GM12878 (cell line): ENCODE results near the gene PPIP5K2. TPM values are rescaled to one million over a fixed set of nuclear protein-coding genes. Genes with fewer than 3 reads are reported as not detected.

Source experiments
- ATAC-seq: fragments of 200-7000 bp; cut with Tn5 transposase; 3 replicates; pipeline ENCODE4 v1.9.1; 2020; ENCODE audit warnings: mild to moderate bottlenecking, moderate library complexity
- BruUV-seq: library from RNA; stranded (reverse); fragments of 400-500 nt; replicated peaks from 2 replicates; lab custom pipeline; 2021; lab: Mats Ljungman, UMichigan
- CTCF ChIA-PET: fragments of 300-600 bp; sonication (Branson Sonifier 250); formaldehyde crosslinking; extraction: SDS; loops from one replicate; lab custom pipeline; 2021; ENCODE audit warnings: inconsistent platforms; lab: Yijun Ruan, JAX
- POLR2A ChIA-PET: fragments of 350-600 bp; formaldehyde crosslinking; extraction: SDS; loops from one replicate; lab custom pipeline; 2021; ENCODE audit warnings: inconsistent platforms; lab: Charles Lee
- RAD21 ChIA-PET: fragments of 300-600 bp; sonication (Branson Sonifier 250); formaldehyde crosslinking; loops from one replicate; lab custom pipeline; 2023; ENCODE audit warnings: antibody characterized with exemption; ENCODE audit not compliant: unreplicated experiment; lab: Charles Lee
- SMC1A ChIA-PET: fragments of 300-600 bp; sonication (Branson Sonifier 250); formaldehyde crosslinking; loops from one replicate; lab custom pipeline; 2023; ENCODE audit not compliant: unreplicated experiment, uncharacterized antibody; lab: Charles Lee
- DNase-seq: peaks from one replicate; pipeline ENCODE4 v3.0.0-alpha.2; 2011; ENCODE audit warnings: low read depth, low spot score
- FAIRE-seq: peaks from 3 replicates; lab custom pipeline; 2011; peaks lifted over from hg19 to GRCh38; lab: Jason Lieb, UNC
- H2AFZ ChIP-seq: 2 replicates; pipeline ENCODE4 v1.6.0; 2011; ENCODE audit warnings: low read depth, low read length, control low read depth; ENCODE audit not compliant: control insufficient read depth
- H3K27ac ChIP-seq: 2 replicates; pipeline ENCODE4 v1.5.1; 2011; ENCODE audit warnings: control low read depth; ENCODE audit not compliant: control insufficient read depth, insufficient read depth
- H3K27me3 ChIP-seq, 2 experiments: replicated peaks in 1 of 2; 2 replicates each; pipeline versions ENCODE4 v1.6.0 to v1.6.1; 2011; ENCODE audit warnings: low read length in 1 of 2; ENCODE audit not compliant: control insufficient read depth in 2 of 2, insufficient read depth in 2 of 2
- H3K36me3 ChIP-seq, 2 experiments: 2 replicates each; pipeline ENCODE4 v1.5.1; 2011; ENCODE audit warnings: low read length in 1 of 2; ENCODE audit not compliant: control insufficient read depth in 2 of 2, insufficient read depth in 2 of 2
- H3K4me1 ChIP-seq: 2 replicates; pipeline ENCODE4 v1.6.1; 2011; ENCODE audit warnings: mild to moderate bottlenecking, low read length, moderate library complexity, mixed read lengths; ENCODE audit not compliant: control insufficient read depth, insufficient read depth
- H3K4me2 ChIP-seq: 2 replicates; pipeline ENCODE4 v1.6.0; 2011; ENCODE audit warnings: control low read depth; ENCODE audit not compliant: control insufficient read depth, insufficient read depth
- H3K4me3 ChIP-seq: fragments of 200-600 bp; sonication (generic); 2 replicates; pipeline ENCODE4 v1.5.1; 2016
- H3K79me2 ChIP-seq: 2 replicates; pipeline ENCODE4 v1.6.0; 2011; ENCODE audit warnings: low read length; ENCODE audit not compliant: control insufficient read depth, insufficient read depth
- H3K9ac ChIP-seq: 2 replicates; pipeline ENCODE4 v1.8.0; 2011; ENCODE audit warnings: low read length, control low read depth, mixed read lengths; ENCODE audit not compliant: control insufficient read depth, insufficient read depth
- H3K9me3 ChIP-seq: replicated peaks from 3 replicates; pipeline ENCODE4 v1.5.1; 2011; ENCODE audit warnings: mild to moderate bottlenecking, low read length; ENCODE audit not compliant: control insufficient read depth, insufficient read depth
- H4K20me1 ChIP-seq: 2 replicates; pipeline ENCODE4 v1.6.0; 2011; ENCODE audit not compliant: control insufficient read depth, insufficient read depth
- CBX3 ChIP-seq: fragments of 200-600 bp; sonication (generic); IDR thresholded peaks from 2 replicates; pipeline ENCODE4 v1.6.1; 2016; ENCODE audit warnings: low read depth, borderline replicate concordance
- CEBPB ChIP-seq, 2 experiments: fragments of 150-350 bp in 1 of 2; IDR thresholded peaks; 2 replicates each; pipeline ENCODE4 v1.6.1; 2012 to 2014; ENCODE audit warnings: low read depth in 2 of 2, low read length in 2 of 2, borderline replicate concordance in 1 of 2, inconsistent platforms in 1 of 2
- EED ChIP-seq: sonication (generic); IDR thresholded peaks from 2 replicates; pipeline ENCODE4 v1.6.1; 2016; ENCODE audit warnings: antibody characterized with exemption, low read depth
- LARP7 ChIP-seq: fragments of 450-650 bp; IDR thresholded peaks from 2 replicates; pipeline ENCODE4 v1.6.1; 2017; ENCODE audit warnings: mild to moderate bottlenecking
- PAX5 ChIP-seq: IDR thresholded peaks from 2 replicates; pipeline ENCODE4 v1.6.1; 2011; ENCODE audit warnings: low read depth, low read length, borderline replicate concordance
- SMARCA5 ChIP-seq: fragments of 450-650 bp; IDR thresholded peaks from 2 replicates; pipeline ENCODE4 v1.6.1; 2017; ENCODE audit warnings: mild to moderate bottlenecking
- SUZ12 ChIP-seq: fragments of 200-600 bp; sonication (generic); IDR thresholded peaks from one replicate; pipeline ENCODE4 v1.6.1; 2018; ENCODE audit warnings: antibody characterized with exemption, mild to moderate bottlenecking; ENCODE audit not compliant: unreplicated experiment
- ZSCAN29 ChIP-seq: fragments of 450-650 bp; IDR thresholded peaks from 2 replicates; pipeline ENCODE4 v1.6.1; 2017; ENCODE audit warnings: mild to moderate bottlenecking, moderate library complexity
- WGBS: methylation state at CpG from one replicate; pipeline ENCODE4 v1.1.6; 2016; ENCODE audit warnings: low lambda C conversion rate; ENCODE audit not compliant: insufficient replicate concordance, insufficient coverage; ENCODE audit errors: missing lambda C conversion rate; 5-methylcytosine and 5-hydroxymethylcytosine counted together
- in situ Hi-C: fragments of 300-500 bp; cut with MboI; formaldehyde crosslinking; loops from 9 replicates; pipeline ENCODE4 v1.14.3; 2018; ENCODE audit warnings: mixed read lengths
- intact Hi-C: fragments of 100-400 bp; cut with micrococcal nuclease; formaldehyde crosslinking; loops from one replicate; pipeline ENCODE4 v1.14.2; 2022; ENCODE audit not compliant: unreplicated experiment
- polyA plus RNA-seq, 11 experiments: library from polyadenylated mRNA; depleted of rRNA in 4 of 11; unstranded in 6 of 11; stranded (reverse) in 5 of 11; fragments of >200 nt; fragmentation: Nextera tagmentation in 4 of 11; fragmentation: Illumina TruSeq in 1 of 11; extraction: Ambion mirVana in 4 of 11; extraction: Trizol in 1 of 11; gene quantifications; 1 replicate in 1 of 11; 2 replicates in 10 of 11; pipeline versions ENCODE4 v1.2.1 to v1.2.3, GENCODE V29; 2011 to 2016; ENCODE audit warnings: inconsistent platforms in 2 of 11, missing spikeins in 2 of 11, low read depth in 1 of 11
- total RNA-seq, 4 experiments: library from RNA; depleted of rRNA in 3 of 4; stranded (reverse); fragments of >200 nt in 3 of 4; fragmentation: Illumina TruSeq in 1 of 4; extraction: Trizol in 1 of 4; gene quantifications; 2 replicates each; pipeline versions ENCODE4 v1.2.1 to v1.2.3, GENCODE V29; 2013 to 2021
- TF ChIP-seq, protein P1 (sequence below): IDR thresholded peaks from 2 replicates; pipeline ENCODE4 v1.6.1; 2012; ENCODE audit warnings: low read depth, low read length, improper control_type of control experiment
- TF ChIP-seq, protein P2 (sequence below): IDR thresholded peaks from 2 replicates; pipeline ENCODE4 v1.6.1; 2011; ENCODE audit warnings: borderline replicate concordance, low read depth, mild to moderate bottlenecking, moderate library complexity, mixed read lengths, low read length; ENCODE audit not compliant: insufficient read depth; ENCODE audit errors: extremely low read length
- TF ChIP-seq, protein P3 (sequence below): fragments of 450-650 bp; formaldehyde crosslinking; IDR thresholded peaks from 2 replicates; pipeline ENCODE4 v1.4.0; 2020; ENCODE audit warnings: mild to moderate bottlenecking, moderate library complexity

The PPIP5K2 gene
- total and polyA plus RNA-seq, 10 of the 15 experiments (the other 5 are each of a cell fraction or from before 2014, with no cell fraction given) = 27.7 to 87.3 (median 58.6) TPM

DNA sequence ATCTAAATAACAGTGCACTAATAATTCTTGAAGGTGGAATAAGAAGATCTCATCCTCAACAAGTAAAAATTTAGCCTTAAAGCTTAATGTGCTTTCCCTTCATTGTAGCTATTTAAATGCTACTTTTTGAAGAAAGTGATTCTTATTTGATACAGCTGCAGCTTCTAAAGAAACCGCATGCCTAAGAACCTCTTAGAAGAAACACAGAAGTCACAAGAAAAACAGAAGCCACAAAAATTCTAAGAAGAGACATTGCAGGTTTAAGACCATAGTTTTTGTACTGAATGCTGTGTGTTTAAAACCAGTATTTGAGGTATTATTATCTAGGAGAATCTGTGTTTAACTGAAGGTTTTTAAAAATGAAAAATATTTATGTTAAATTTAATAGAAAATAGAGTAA, 68.3 kb downstream of the PPIP5K2 start:
- H3K36me3 ChIP-seq = peaks cover 2 to 4% of the 10 kb centered on the region in 2 experiments; a peak in 3 of 4 replicates
- ChIA-PET CTCF (interaction anchor here (0.6 to 2.6 kb wide), 2 partner anchors 37 to 620 kb away, joined by 3 to 13 read pairs; no protein-coding TSS in a partner anchor), RAD21 (no interaction called here)
- H3K4me1 ChIP-seq = no peaks in the 10 kb centered on the region
- 100% methylated on average over 1 of the region's 1 CpG for WGBS
- H3K9ac ChIP-seq = no peak overlapping the region
- no TSS peak for BruUV-seq
- H4K20me1 ChIP-seq = no peaks in the 10 kb centered on the region
- no peak overlapping the region for H3K4me3 ChIP-seq
- ATAC-seq = no peak
- no peaks in the 10 kb centered on the region for H3K27me3 ChIP-seq
- H3K9me3 ChIP-seq = no peaks in the 10 kb centered on the region
- DNase-seq = no peak
- no peak for FAIRE-seq
- in situ Hi-C loops (no loop called here), intact Hi-C loops (no loop called here)
- no peak overlapping the region for H3K4me2 ChIP-seq
- no peak for TF ChIP-seq ZSCAN29
- TF ChIP-seq, protein P1, sequence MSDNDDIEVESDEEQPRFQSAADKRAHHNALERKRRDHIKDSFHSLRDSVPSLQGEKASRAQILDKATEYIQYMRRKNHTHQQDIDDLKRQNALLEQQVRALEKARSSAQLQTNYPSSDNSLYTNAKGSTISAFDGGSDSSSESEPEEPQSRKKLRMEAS = no peak
- TF ChIP-seq EED = no peak
- TF ChIP-seq, protein P2, sequence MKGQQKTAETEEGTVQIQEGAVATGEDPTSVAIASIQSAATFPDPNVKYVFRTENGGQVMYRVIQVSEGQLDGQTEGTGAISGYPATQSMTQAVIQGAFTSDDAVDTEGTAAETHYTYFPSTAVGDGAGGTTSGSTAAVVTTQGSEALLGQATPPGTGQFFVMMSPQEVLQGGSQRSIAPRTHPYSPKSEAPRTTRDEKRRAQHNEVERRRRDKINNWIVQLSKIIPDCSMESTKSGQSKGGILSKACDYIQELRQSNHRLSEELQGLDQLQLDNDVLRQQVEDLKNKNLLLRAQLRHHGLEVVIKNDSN = no peak
- TF ChIP-seq, all 136 proteins: peak for 0
- SMC1A ChIA-PET = interaction anchor here (1.0 to 1.4 kb wide), 2 partner anchors 49 to 64 kb away, joined by 3 read pairs; no protein-coding TSS in a partner anchor
- no peak overlapping the region for H3K27ac ChIP-seq
- no peaks in the 10 kb centered on the region for H3K79me2 ChIP-seq
- POLR2A ChIA-PET = no interaction called here
- no peak overlapping the region for H2AFZ ChIP-seq

DNA sequence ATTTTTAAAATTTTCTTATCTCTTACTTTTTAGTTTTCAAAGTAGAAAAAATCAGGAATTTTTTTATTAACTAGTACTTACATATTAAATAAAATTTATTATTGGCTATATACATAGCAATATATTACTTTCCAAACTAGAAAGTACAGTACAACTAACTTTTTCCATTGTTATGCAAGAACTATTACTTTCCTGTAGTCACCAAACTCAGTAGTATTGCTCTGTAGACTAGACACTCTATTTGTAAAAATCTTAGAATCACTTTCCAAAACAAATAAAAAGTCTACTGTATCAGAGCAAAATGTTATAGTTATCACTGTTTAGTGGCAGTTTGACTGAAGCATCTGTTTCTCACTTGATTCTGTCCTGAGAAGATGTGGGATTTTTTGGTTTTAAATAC, 83.1 kb downstream of the PPIP5K2 start:
- in situ Hi-C loops = no loop called here
- no peak for FAIRE-seq
- no peak for TF ChIP-seq CBX3
- no peak for TF ChIP-seq SUZ12
- no peak for TF ChIP-seq SMARCA5
- TF ChIP-seq PAX5 = no peak
- TF ChIP-seq CEBPB (IDR thresholded peaks at IDR 0.05; ENCODE audit: borderline replicate concordance in 1 of 2, low read depth in 2 of 2, low read length in 2 of 2) = no peak
- TF ChIP-seq, protein P3, sequence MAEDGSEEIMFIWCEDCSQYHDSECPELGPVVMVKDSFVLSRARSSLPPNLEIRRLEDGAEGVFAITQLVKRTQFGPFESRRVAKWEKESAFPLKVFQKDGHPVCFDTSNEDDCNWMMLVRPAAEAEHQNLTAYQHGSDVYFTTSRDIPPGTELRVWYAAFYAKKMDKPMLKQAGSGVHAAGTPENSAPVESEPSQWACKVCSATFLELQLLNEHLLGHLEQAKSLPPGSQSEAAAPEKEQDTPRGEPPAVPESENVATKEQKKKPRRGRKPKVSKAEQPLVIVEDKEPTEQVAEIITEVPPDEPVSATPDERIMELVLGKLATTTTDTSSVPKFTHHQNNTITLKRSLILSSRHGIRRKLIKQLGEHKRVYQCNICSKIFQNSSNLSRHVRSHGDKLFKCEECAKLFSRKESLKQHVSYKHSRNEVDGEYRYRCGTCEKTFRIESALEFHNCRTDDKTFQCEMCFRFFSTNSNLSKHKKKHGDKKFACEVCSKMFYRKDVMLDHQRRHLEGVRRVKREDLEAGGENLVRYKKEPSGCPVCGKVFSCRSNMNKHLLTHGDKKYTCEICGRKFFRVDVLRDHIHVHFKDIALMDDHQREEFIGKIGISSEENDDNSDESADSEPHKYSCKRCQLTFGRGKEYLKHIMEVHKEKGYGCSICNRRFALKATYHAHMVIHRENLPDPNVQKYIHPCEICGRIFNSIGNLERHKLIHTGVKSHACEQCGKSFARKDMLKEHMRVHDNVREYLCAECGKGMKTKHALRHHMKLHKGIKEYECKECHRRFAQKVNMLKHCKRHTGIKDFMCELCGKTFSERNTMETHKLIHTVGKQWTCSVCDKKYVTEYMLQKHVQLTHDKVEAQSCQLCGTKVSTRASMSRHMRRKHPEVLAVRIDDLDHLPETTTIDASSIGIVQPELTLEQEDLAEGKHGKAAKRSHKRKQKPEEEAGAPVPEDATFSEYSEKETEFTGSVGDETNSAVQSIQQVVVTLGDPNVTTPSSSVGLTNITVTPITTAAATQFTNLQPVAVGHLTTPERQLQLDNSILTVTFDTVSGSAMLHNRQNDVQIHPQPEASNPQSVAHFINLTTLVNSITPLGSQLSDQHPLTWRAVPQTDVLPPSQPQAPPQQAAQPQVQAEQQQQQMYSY = no peak
- no peak for TF ChIP-seq LARP7

More for the DNA sequence above, 83.1 kb downstream of the PPIP5K2 start:
- Histone ChIP-seq H3K4me3 (no peak overlapping the region), H3K79me2 (no peaks in the 10 kb centered on the region), H3K9me3 (no peaks in the 10 kb centered on the region), H2AFZ (no peak overlapping the region), H3K27me3 (no peaks in the 10 kb centered on the region), H3K36me3 (peaks cover 0 to 8% of the 10 kb centered on the region in 2 experiments; a peak in 2 of 4 replicates), H4K20me1 (no peaks in the 10 kb centered on the region), H3K27ac (no peak overlapping the region), H3K4me1 (no peaks in the 10 kb centered on the region), H3K4me2 (no peak overlapping the region), H3K9ac (no peak overlapping the region)
- DNase-seq = no peak
- ATAC-seq = no peak
- POLR2A ChIA-PET = interaction anchor here (0.8 kb wide), 1 partner anchor 10 kb away, joined by 3 read pairs; no protein-coding TSS in a partner anchor
- CTCF ChIA-PET = no interaction called here
- RAD21 ChIA-PET = no interaction called here
- no TSS peak for BruUV-seq
- SMC1A ChIA-PET = interaction anchor here (1.2 kb wide), 1 partner anchor 22 kb away, joined by 4 read pairs; no protein-coding TSS in a partner anchor
- intact Hi-C loops = no loop called here
